HCT116 (cell line): ENCODE data around the gene ACBD6.

Experiments
- CTCF ChIP-seq, 3 experiments: fragments of 200-600 bp in 1 of 3; sonication (generic) in 1 of 3; IDR thresholded peaks in 2 of 3; conservative IDR thresholded peaks in 1 of 3; 2 replicates each; pipeline ENCODE4 v1.5.1; 2012 to 2017; ENCODE audit warnings: low read depth in 2 of 3, low read length in 2 of 3, antibody characterized with exemption in 1 of 3, borderline replicate concordance in 1 of 3, control low read depth in 1 of 3, mild to moderate bottlenecking in 1 of 3, mixed read lengths in 1 of 3, mixed run types in 1 of 3, moderate library complexity in 1 of 3; ENCODE audit not compliant: insufficient read depth in 1 of 3
- EZH2phosphoT487 ChIP-seq: fragments of 200-600 bp; IDR thresholded peaks from 2 replicates; pipeline ENCODE4 v1.6.1; 2018; ENCODE audit warnings: antibody characterized with exemption, borderline replicate concordance
- MAX ChIP-seq: IDR thresholded peaks from 2 replicates; pipeline ENCODE4 v1.6.1; 2012
- POLR2A ChIP-seq: IDR thresholded peaks from 2 replicates; pipeline ENCODE4 v1.7.0; 2011; ENCODE audit warnings: borderline replicate concordance; ENCODE audit not compliant: insufficient read depth, insufficient read length; ENCODE audit errors: extremely low read depth

GRCh38 chr1:180294711-180295110 is 207.7 kb downstream of the ACBD6 start:
- TF ChIP-seq POLR2A (no peak), MAX (no peak), EZH2phosphoT487 (no peak), CTCF (IDR thresholded peaks at IDR 0.05 in 2 of 3, conservative IDR thresholded peaks at IDR 0.05 in 1 of 3; ENCODE audit: borderline replicate concordance in 1 of 3, insufficient read depth in 1 of 3, low read depth in 2 of 3, low read length in 2 of 3) (no peak)
